Mesenchymal stem cell (in vitro differentiated cells and primary cell): ENCODE measurements around the gene OR6S1.

Experiments
- DNase-seq: peaks from one replicate; pipeline ENCODE4 v3.0.0-alpha.2; 2013
- H2AFZ ChIP-seq: one replicate; pipeline ENCODE4 v1.6.1; 2013; ENCODE audit warnings: low read depth, mild to moderate bottlenecking, control low read depth, inconsistent platforms, low read length, moderate library complexity
- H2AK5ac ChIP-seq: 2 replicates; pipeline ENCODE4 v1.6.1; 2013; ENCODE audit warnings: low read length, moderate library complexity, mild to moderate bottlenecking, inconsistent platforms; ENCODE audit not compliant: severe bottlenecking
- H2BK120ac ChIP-seq: one replicate; pipeline ENCODE4 v1.6.1; 2013; ENCODE audit warnings: low read depth, mild to moderate bottlenecking, inconsistent platforms, low read length, moderate library complexity
- H2BK12ac ChIP-seq, 2 experiments: one replicate each; pipeline ENCODE4 v1.6.1; 2013; ENCODE audit warnings: inconsistent platforms in 2 of 2, low read length in 2 of 2, mild to moderate bottlenecking in 2 of 2, moderate library complexity in 2 of 2, control low read depth in 1 of 2
- H2BK15ac ChIP-seq: one replicate; pipeline ENCODE4 v1.6.1; 2013; ENCODE audit warnings: mild to moderate bottlenecking, low read depth, inconsistent platforms; ENCODE audit not compliant: poor library complexity, severe bottlenecking
- H2BK5ac ChIP-seq: 2 replicates; pipeline ENCODE4 v1.6.1; 2013; ENCODE audit warnings: low read depth, mild to moderate bottlenecking, low read length, control low read depth, inconsistent platforms; ENCODE audit not compliant: poor library complexity, severe bottlenecking
- H3K14ac ChIP-seq, 2 experiments: one replicate each; pipeline ENCODE4 v1.6.1; 2013; ENCODE audit warnings: inconsistent platforms in 2 of 2, low read length in 2 of 2, control low read depth in 1 of 2, mild to moderate bottlenecking in 1 of 2, moderate library complexity in 1 of 2
- H3K18ac ChIP-seq, 2 experiments: one replicate each; pipeline ENCODE4 v1.6.1; 2013; ENCODE audit warnings: inconsistent platforms in 2 of 2, low read length in 2 of 2, control low read depth in 1 of 2, low read depth in 1 of 2, mild to moderate bottlenecking in 1 of 2
- H3K23ac ChIP-seq, 2 experiments: one replicate each; pipeline ENCODE4 v1.6.1; 2013; ENCODE audit warnings: inconsistent platforms in 2 of 2, low read length in 2 of 2, mild to moderate bottlenecking in 2 of 2, moderate library complexity in 2 of 2, control low read depth in 1 of 2
- H3K27ac ChIP-seq: 2 replicates; pipeline ENCODE4 v1.5.1; 2013; ENCODE audit warnings: mild to moderate bottlenecking, moderate library complexity, low read length, control low read depth, inconsistent platforms; ENCODE audit not compliant: poor library complexity, severe bottlenecking
- H3K27me3 ChIP-seq, 2 experiments: 2 replicates each; pipeline versions ENCODE4 v1.6.1 to v1.7.0; 2013; ENCODE audit warnings: low read length in 2 of 2, mild to moderate bottlenecking in 2 of 2, moderate library complexity in 2 of 2, control low read depth in 1 of 2, inconsistent platforms in 1 of 2; ENCODE audit not compliant: control insufficient read depth in 1 of 2, insufficient read depth in 1 of 2
- H3K36me3 ChIP-seq, 2 experiments: 2 replicates each; pipeline versions ENCODE4 v1.6.1 to v1.7.0; 2013; ENCODE audit warnings: low read length in 2 of 2, control low read depth in 1 of 2, inconsistent platforms in 1 of 2, low read depth in 1 of 2, mild to moderate bottlenecking in 1 of 2; ENCODE audit not compliant: insufficient read depth in 2 of 2, control insufficient read depth in 1 of 2
- H3K4ac ChIP-seq, 2 experiments: one replicate each; pipeline ENCODE4 v1.6.1; 2013; ENCODE audit warnings: inconsistent platforms in 2 of 2, low read length in 2 of 2, mild to moderate bottlenecking in 2 of 2, moderate library complexity in 2 of 2, control low read depth in 1 of 2, low read depth in 1 of 2
- H3K4me1 ChIP-seq: 2 replicates; pipeline ENCODE4 v1.6.1; 2013; ENCODE audit warnings: low read depth, low read length, control low read depth; ENCODE audit not compliant: control insufficient read depth, insufficient read depth
- H3K4me2 ChIP-seq: 2 replicates; pipeline ENCODE4 v1.6.1; 2013; ENCODE audit warnings: low read length, mild to moderate bottlenecking, inconsistent platforms; ENCODE audit not compliant: poor library complexity, severe bottlenecking
- H3K4me3 ChIP-seq, 2 experiments: 2 replicates each; pipeline versions ENCODE4 v1.5.1 to v1.7.0; 2013; ENCODE audit warnings: low read length in 2 of 2, mild to moderate bottlenecking in 2 of 2, control low read depth in 1 of 2, low read depth in 1 of 2; ENCODE audit not compliant: insufficient read depth in 1 of 2
- H3K79me1 ChIP-seq: replicated peaks from 2 replicates; pipeline ENCODE4 v1.6.1; 2013; ENCODE audit warnings: mild to moderate bottlenecking, control low read depth, low read length, inconsistent platforms; ENCODE audit not compliant: poor library complexity, severe bottlenecking
- H3K9ac ChIP-seq: 2 replicates; pipeline ENCODE4 v1.7.0; 2013; ENCODE audit warnings: mild to moderate bottlenecking, low read length, moderate library complexity
- H3K9me3 ChIP-seq: 2 replicates; pipeline ENCODE4 v1.7.0; 2013; ENCODE audit warnings: mild to moderate bottlenecking, low read length; ENCODE audit not compliant: control insufficient read depth
- H4K8ac ChIP-seq: one replicate; pipeline ENCODE4 v1.6.1; 2013; ENCODE audit warnings: inconsistent platforms, mild to moderate bottlenecking, low read length, moderate library complexity
- H4K91ac ChIP-seq: one replicate; pipeline ENCODE4 v1.6.1; 2013; ENCODE audit warnings: mild to moderate bottlenecking, low read length, inconsistent platforms
- WGBS: methylation state at CpG from one replicate; pipeline ENCODE4 v1.1.7; 2013; ENCODE audit warnings: mixed read lengths; 5-methylcytosine and 5-hydroxymethylcytosine counted together

The OR6S1 gene

DNA sequence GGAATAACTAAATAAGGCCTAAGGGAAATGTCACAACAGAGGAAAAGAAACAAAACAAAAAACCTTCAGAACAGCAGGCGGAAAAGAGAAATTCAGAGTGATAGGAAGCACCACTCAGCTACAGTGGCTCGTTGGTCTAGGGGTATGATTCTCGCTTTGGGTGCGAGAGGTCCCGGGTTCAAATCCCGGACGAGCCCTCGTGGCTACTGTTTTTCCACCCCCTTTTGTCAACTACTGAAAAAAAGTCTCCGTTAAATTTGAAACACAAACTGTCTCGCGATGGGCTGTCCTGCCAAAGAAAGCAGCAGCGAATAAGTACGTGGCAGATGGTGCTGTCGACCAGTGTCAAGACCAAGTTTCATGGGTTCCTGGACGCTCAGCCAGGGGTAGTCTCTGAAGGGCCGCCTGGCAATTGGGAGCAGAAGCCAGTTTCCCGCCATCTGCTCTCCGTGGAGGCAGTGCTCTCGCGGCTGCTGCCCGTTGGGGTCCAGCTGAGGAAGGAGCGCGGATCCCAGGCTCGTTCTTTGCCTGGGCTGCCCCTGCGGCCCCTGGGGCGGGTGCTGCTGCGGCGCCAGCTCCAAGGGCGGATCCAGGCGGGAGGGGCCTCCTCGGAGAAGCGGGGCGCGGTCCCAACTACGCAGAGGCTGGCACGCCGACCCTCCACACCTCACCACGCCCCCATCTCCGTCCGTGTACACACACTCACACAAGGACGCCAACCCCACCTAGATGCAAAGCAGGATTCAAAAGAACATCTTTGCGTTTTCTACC is 42.6 kb upstream of the OR6S1 start, which contains the start of gene RNASE4:
Gene RNASE4 (plus strand): TSS at position 670 of the 771 bp plus-strand sequence. CDS start 14,812 bp downstream, outside the sequence.
- H3K9ac ChIP-seq = peak within 1 kb of the TSS; percentile 100
- H3K4me1 ChIP-seq = peaks cover 2% of the 10 kb centered on the region
- peak; percentile 93 for DNase-seq
- H3K4me3 ChIP-seq = peak within 1 kb of the TSS; percentile 73 to 93
- H4K91ac ChIP-seq = peak within 1 kb of the TSS; percentile 88
- peak within 1 kb of the TSS; percentile 96 for H3K27ac ChIP-seq
- no peaks in the 10 kb centered on the region for H3K9me3 ChIP-seq
- peak within 1 kb of the TSS; percentile 83 for H3K4me2 ChIP-seq
- peak within 1 kb of the TSS in 1 of 2 experiments; percentile 29 for H2BK12ac ChIP-seq
- H2AFZ ChIP-seq = peak within 1 kb of the TSS; percentile 54
- H4K8ac ChIP-seq = peak within 1 kb of the TSS; percentile 82
- 1% methylated on average over 35 of the region's 42 CpGs for WGBS
- H3K14ac ChIP-seq = peak within 1 kb of the TSS in 1 of 2 experiments; percentile 53
- H2AK5ac ChIP-seq = peak within 1 kb of the TSS; percentile 47
- H3K18ac ChIP-seq = peak within 1 kb of the TSS; percentile 67 to 84
- H3K79me1 ChIP-seq = peaks cover 6% of the 10 kb centered on the region
- peak within 1 kb of the TSS; percentile 97 for H2BK15ac ChIP-seq
- H3K27me3 ChIP-seq = no peaks in the 10 kb centered on the region
- H3K4ac ChIP-seq = peak within 1 kb of the TSS; percentile 78 to 94
- H3K23ac ChIP-seq = no peak within 1 kb of the TSS
- H2BK5ac ChIP-seq = peak within 1 kb of the TSS; percentile 15
- H2BK120ac ChIP-seq = peak within 1 kb of the TSS; percentile 39
- H3K36me3 ChIP-seq = no peaks in the 10 kb centered on the region

GRCh38 chr14:20683125-20683890 is 41.8 kb upstream of the OR6S1 start:
- Histone ChIP-seq H3K4me3 (peak overlapping the region; percentile 70 to 93), H3K9ac (peak overlapping the region; percentile 100), H4K91ac (peak overlapping the region; percentile 92), H2BK15ac (peak overlapping the region; percentile 97), H3K23ac (no peak overlapping the region), H3K79me1 (peaks cover 6% of the 10 kb centered on the region), H3K4ac (peak overlapping the region; percentile 92 to 94), H2BK12ac (no peak overlapping the region), H2AK5ac (peak overlapping the region; percentile 47), H2BK120ac (peak overlapping the region; percentile 54), H3K9me3 (no peaks in the 10 kb centered on the region), H3K27ac (peak overlapping the region; percentile 96), H3K4me2 (peak overlapping the region; percentile 83), H3K14ac (peak overlapping the region in 1 of 2 experiments; percentile 36), H4K8ac (peak overlapping the region; percentile 94), H3K27me3 (no peaks in the 10 kb centered on the region), H3K18ac (peak overlapping the region; percentile 84 to 97), H2BK5ac (no peak overlapping the region), H3K36me3 (no peaks in the 10 kb centered on the region), H2AFZ (no peak overlapping the region), H3K4me1 (peaks cover 2% of the 10 kb centered on the region)
- peak; percentile 93 for DNase-seq
- WGBS = 0% methylated on average over 34 of the region's 38 CpGs

DNA sequence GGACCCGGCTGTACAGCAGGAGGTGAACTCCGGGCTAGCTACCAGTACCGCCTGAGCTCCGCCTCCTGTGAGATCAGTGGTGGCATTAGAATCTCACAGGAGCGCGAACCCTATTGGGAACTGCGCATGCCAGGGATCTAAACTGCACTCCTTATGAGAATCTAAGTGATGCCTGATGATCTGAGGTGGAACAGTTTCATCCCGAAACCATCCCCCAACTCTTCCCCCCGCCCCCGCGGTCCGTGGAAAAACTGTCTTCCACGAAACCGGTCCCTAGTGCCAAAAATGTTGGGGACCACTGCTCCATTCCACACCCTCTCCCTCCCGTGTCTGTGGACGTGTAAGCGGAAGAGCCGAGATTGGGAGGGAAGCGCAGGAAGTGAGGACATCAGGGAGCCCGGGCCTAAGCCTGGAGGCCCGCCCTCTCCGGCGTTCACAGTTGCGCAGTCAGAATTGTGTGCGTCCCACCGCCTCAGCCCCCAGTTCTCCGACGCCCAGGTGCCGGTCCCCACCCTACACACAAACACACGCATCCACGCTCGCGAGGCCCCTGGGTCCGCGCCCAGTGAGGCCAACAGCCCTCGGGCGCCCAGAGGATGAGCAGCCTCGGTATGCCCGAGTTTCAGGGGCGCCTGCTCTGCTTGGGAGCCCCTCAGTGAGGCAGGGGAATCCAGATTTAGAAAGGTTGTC is 41.1 kb upstream of the OR6S1 start:
- no peak overlapping the region for H3K23ac ChIP-seq
- peak overlapping the region; percentile 96 for H3K27ac ChIP-seq
- under 1% methylated on average over 40 of the region's 40 CpGs for WGBS

More for the DNA sequence above, 41.1 kb upstream of the OR6S1 start:
- peaks cover 2% of the 10 kb centered on the region for H3K4me1 ChIP-seq
- H2AK5ac ChIP-seq = no peak overlapping the region
- peak overlapping the region; percentile 83 to 92 for H3K4ac ChIP-seq
- H3K27me3 ChIP-seq = no peaks in the 10 kb centered on the region
- no peak overlapping the region for H2BK12ac ChIP-seq
- peak overlapping the region; percentile 76 for H3K4me2 ChIP-seq
- peak overlapping the region; percentile 100 for H3K9ac ChIP-seq
- H3K18ac ChIP-seq = peak overlapping the region; percentile 92 to 97
- no peaks in the 10 kb centered on the region for H3K36me3 ChIP-seq
- peak overlapping the region; percentile 59 for H2BK5ac ChIP-seq
- peak overlapping the region; percentile 54 for H2BK120ac ChIP-seq
- peak overlapping the region; percentile 94 for H4K8ac ChIP-seq
- H3K9me3 ChIP-seq = no peaks in the 10 kb centered on the region
- H4K91ac ChIP-seq = peak overlapping the region; percentile 92
- peaks cover 3% of the 10 kb centered on the region for H3K79me1 ChIP-seq
- H3K14ac ChIP-seq = peak overlapping the region in 1 of 2 experiments; percentile 80
- DNase-seq = peak; percentile 97
- peak overlapping the region; percentile 70 to 93 for H3K4me3 ChIP-seq
- H2BK15ac ChIP-seq = no peak overlapping the region
- H2AFZ ChIP-seq = peak overlapping the region; percentile 83
